ENCODE measurements around the gene CAMTA1. TPM values are rescaled to one million over a fixed set of nuclear protein-coding genes. Genes with fewer than 3 reads are reported as not detected.

CAMTA1 gene
- total and polyA plus RNA-seq, 4 donors: 78.7 to 438 (median 173) TPM

DNA sequence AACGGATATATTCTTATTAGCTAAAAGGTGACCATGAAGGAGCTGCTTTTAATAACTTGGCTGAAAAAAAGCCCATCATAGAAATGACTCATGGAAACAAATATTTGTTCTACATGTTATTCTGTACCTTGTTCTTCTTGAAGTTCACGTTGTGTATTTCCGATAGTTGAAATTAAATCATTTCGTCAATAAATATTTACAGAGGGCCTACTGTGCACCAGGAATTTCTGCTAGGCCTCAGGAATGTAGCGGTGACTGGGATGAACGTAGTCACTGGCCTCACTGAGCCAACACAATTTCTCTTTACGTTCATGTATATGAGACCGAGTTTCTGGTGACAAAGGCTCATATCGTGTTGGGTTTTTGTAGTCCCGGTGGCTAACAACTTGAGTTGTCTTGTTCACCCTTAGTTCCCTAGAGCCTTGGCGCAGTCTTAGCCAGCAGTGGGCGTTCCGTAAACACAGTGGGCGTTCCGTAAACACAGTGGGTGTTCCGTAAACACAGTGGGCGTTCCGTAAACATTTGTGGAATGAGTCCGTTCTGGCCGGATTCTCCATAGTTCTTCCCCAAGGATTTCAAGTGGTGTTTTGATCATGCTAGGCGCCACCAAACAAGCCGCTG, 932.6 kb downstream of the CAMTA1 start:
- no peak for DNase-seq
- Histone ChIP-seq H3K36me3 (ENCODE audit: control insufficient read depth in 1 of 2, insufficient read depth in 2 of 2, low read length in 1 of 2) (no peaks in the 10 kb centered on the region), H3K27me3 (ENCODE audit: control insufficient read depth in 1 of 2, insufficient read depth in 2 of 2, low read length in 1 of 2) (no peaks in the 10 kb centered on the region), H3K4me3 (ENCODE audit: low read length in 2 of 2) (no peak overlapping the region), H3K27ac (ENCODE audit: low read depth in 1 of 2, low read length in 2 of 2) (no peak overlapping the region), H3K9me3 (ENCODE audit: control insufficient read depth, low read length) (no peaks in the 10 kb centered on the region), H3K4me1 (ENCODE audit: control insufficient read depth in 1 of 2, insufficient read depth in 2 of 2, low read length in 2 of 2) (peaks cover 0 to 2% of the 10 kb centered on the region in 2 donors)
- ATAC-seq (ENCODE audit: low FRiP score): no peak
- intact Hi-C loops (cut with DNase I): no loop called here
- WGBS, 2 donors: 78 to 87% methylated on average over 22 of the region's 22 CpGs

DNA sequence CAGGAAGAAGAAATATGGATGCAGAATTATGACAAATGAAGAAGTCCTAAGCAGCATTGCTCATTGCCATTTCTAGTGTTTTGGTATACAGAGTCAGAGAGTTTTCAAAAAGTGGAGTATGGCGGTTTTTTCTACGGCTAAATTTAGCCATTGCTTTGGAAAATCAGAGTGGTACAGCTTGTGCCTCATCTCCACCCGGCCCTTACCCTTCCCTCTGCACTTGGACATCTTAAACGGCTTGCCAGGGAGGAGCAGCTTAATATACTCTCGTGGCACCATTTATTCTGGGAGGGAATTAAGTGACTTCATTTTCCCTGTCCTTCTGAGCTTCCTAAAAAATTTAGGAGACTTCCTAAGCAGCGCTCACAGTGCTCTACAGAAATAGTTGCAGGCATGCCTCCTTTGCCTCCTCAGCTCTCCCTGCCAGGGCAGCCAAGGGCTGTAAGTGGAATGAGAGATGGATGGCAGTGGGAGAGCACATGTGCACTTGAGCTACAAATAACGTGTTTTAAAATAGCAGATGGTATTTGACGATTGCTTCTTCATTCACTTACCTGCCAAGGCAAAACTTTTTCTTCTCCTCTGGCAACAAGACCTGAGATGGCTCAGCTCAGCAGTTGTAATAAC, 934.3 kb downstream of the CAMTA1 start:
- ATAC-seq (ENCODE audit: low FRiP score): no peak
- intact Hi-C loops (cut with DNase I): no loop called here
- H3K4me3 ChIP-seq (ENCODE audit: low read length in 2 of 2): no peak overlapping the region
- H3K27ac ChIP-seq (ENCODE audit: low read depth in 1 of 2, low read length in 2 of 2): no peak overlapping the region
- no peaks in the 10 kb centered on the region for H3K36me3 ChIP-seq (ENCODE audit: control insufficient read depth in 1 of 2, insufficient read depth in 2 of 2, low read length in 1 of 2)
- peaks cover 0 to 2% of the 10 kb centered on the region in 2 donors for H3K4me1 ChIP-seq (ENCODE audit: control insufficient read depth in 1 of 2, insufficient read depth in 2 of 2, low read length in 2 of 2)
- no peaks in the 10 kb centered on the region for H3K9me3 ChIP-seq (ENCODE audit: control insufficient read depth, low read length)
- WGBS, 2 donors: 18 to 19% methylated on average over 8 of the region's 8 CpGs
- H3K27me3 ChIP-seq (ENCODE audit: control insufficient read depth in 1 of 2, insufficient read depth in 2 of 2, low read length in 1 of 2): no peaks in the 10 kb centered on the region
- no peak for DNase-seq

DNA sequence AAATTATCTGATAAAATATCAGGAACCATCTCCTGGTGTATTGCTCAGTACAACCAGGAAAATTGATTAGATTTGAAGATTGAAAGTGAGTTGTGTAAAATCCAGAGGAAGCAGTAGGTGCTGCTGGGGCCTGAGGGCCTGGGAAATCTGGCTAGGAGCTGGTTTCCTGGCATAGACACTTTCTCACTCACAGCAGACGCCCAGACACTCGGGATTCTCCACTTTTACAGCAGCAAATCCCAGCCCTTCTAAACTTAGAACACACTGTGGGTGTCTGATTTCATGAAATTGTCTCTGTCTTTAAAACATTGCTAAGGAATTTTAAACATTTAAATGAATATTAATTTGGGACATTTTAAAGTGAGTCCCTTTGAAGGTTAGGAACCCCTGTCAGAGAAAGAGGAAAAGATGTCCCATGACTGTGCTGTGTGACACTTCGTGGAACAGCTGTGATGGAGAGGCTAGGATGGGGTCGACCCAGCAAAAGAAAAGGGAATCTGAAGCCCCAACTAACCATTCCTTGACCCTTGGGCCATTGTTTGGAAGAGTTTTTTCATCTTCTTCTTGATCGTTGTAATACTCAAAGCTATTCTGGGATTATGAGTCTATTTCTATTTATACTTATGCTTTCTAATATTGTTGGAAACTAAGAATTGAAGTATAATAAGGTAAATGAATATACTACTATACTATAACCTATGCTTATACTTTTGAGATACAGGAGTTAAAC, 936.9 kb downstream of the CAMTA1 start:
- DNase-seq (no peak), ATAC-seq (ENCODE audit: low FRiP score) (no peak)
- no peak overlapping the region for H3K4me3 ChIP-seq (ENCODE audit: low read length in 2 of 2)
- H3K36me3 ChIP-seq (ENCODE audit: control insufficient read depth in 1 of 2, insufficient read depth in 2 of 2, low read length in 1 of 2): no peaks in the 10 kb centered on the region
- WGBS, 2 donors: 50 to 54% methylated on average over 5 of the region's 5 CpGs
- H3K4me1 ChIP-seq (ENCODE audit: control insufficient read depth in 1 of 2, insufficient read depth in 2 of 2, low read length in 2 of 2): peaks cover 0 to 2% of the 10 kb centered on the region in 2 donors
- no peak overlapping the region for H3K27ac ChIP-seq (ENCODE audit: low read depth in 1 of 2, low read length in 2 of 2)
- intact Hi-C loops (cut with DNase I): no loop called here
- H3K9me3 ChIP-seq (ENCODE audit: control insufficient read depth, low read length): no peaks in the 10 kb centered on the region
- H3K27me3 ChIP-seq (ENCODE audit: control insufficient read depth in 1 of 2, insufficient read depth in 2 of 2, low read length in 1 of 2): no peaks in the 10 kb centered on the region

DNA sequence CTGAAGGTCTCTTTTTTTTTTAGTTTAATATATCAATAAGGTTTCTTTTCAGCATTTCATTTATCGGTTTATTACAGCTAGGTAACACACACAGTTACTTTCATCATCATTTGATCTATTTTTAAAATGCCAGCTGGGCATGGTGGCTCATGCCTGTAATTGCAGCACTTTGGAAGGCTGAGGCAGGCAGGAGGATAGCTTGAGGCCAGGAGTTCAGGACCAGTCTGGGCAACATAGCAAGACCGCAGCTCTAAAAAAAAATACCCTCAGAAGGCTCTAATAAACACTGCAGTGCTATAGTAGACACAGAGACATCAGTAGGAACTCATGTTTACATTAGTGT, 937.4 kb downstream of the CAMTA1 start:
- Histone ChIP-seq H3K4me3 (ENCODE audit: low read length in 2 of 2) (no peak overlapping the region), H3K9me3 (ENCODE audit: control insufficient read depth, low read length) (no peaks in the 10 kb centered on the region), H3K27me3 (ENCODE audit: control insufficient read depth in 1 of 2, insufficient read depth in 2 of 2, low read length in 1 of 2) (no peaks in the 10 kb centered on the region), H3K27ac (ENCODE audit: low read depth in 1 of 2, low read length in 2 of 2) (no peak overlapping the region), H3K36me3 (ENCODE audit: control insufficient read depth in 1 of 2, insufficient read depth in 2 of 2, low read length in 1 of 2) (no peaks in the 10 kb centered on the region), H3K4me1 (ENCODE audit: control insufficient read depth in 1 of 2, insufficient read depth in 2 of 2, low read length in 2 of 2) (peaks cover 0 to 2% of the 10 kb centered on the region in 2 donors)
- WGBS, 2 donors: 66 to 76% methylated on average over 2 of the region's 2 CpGs
- DNase-seq (no peak), ATAC-seq (ENCODE audit: low FRiP score) (no peak)
- intact Hi-C loops (cut with DNase I): no loop called here

DNA sequence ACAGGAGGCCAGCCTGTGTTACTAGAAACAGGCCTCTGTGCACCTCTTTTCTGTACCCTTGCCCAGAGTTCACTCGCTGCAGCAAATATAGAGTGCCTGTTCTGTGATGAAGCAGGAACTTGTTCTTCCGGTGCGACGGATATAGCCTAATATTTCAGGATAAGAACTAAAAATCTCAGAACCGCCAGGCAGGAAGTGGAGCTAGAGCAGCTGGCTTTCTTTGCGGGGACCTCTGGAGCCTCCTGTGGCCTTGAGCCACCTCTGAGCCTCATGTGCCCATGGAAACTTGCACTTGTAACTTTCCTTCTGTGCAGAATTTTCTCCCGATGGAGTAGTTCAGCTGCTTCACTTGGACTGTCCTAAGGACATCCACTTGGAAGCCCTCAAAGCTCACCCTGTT, 941.4 kb downstream of the CAMTA1 start:
- ATAC-seq (ENCODE audit: low FRiP score): no peak
- Histone ChIP-seq H3K36me3 (ENCODE audit: control insufficient read depth in 1 of 2, insufficient read depth in 2 of 2, low read length in 1 of 2) (no peaks in the 10 kb centered on the region), H3K9me3 (ENCODE audit: control insufficient read depth, low read length) (no peaks in the 10 kb centered on the region), H3K27ac (ENCODE audit: low read depth in 1 of 2, low read length in 2 of 2) (no peak overlapping the region), H3K4me3 (ENCODE audit: low read length in 2 of 2) (no peak overlapping the region), H3K27me3 (ENCODE audit: control insufficient read depth in 1 of 2, insufficient read depth in 2 of 2, low read length in 1 of 2) (no peaks in the 10 kb centered on the region), H3K4me1 (ENCODE audit: control insufficient read depth in 1 of 2, insufficient read depth in 2 of 2, low read length in 2 of 2) (no peaks in the 10 kb centered on the region)
- 21 to 22% methylated on average over 7 of the region's 7 CpGs for WGBS, 2 donors
- intact Hi-C loops (cut with DNase I): no loop called here
- no peak for DNase-seq

DNA sequence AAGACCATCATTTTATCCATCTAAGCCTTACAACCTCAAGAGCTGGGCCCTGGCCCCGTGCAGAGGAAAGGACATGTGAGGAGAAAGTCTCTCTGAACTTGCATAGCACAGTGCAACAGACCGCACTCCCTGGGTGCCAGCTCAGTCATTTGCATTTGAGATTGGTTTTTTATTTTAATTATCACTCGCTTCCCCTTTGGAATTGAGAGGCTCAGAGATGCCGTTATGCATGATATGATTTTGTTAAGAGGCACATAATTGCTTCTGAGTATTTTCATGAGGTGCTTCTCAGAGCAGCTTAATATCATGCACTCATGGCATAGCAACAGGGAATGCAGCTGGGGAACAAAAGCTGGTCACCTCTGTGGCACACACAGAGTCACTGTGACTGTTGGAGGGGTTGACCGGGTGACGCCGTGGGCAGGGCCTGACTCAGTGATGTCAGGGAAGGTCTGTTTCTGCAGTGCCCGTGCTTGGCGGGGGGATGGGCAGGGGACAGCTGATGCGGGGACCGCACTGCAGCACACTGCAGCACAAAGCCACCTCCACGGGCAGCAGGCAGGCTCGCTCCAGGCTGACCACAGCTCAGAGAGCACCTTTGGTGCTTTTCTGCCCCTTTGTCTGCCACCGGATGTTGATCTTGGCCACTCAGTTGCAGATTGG, 942.7 kb downstream of the CAMTA1 start:
- intact Hi-C loops (cut with DNase I): no loop called here
- Histone ChIP-seq H3K36me3 (ENCODE audit: control insufficient read depth in 1 of 2, insufficient read depth in 2 of 2, low read length in 1 of 2) (no peaks in the 10 kb centered on the region), H3K4me3 (ENCODE audit: low read length in 2 of 2) (no peak overlapping the region), H3K9me3 (ENCODE audit: control insufficient read depth, low read length) (no peaks in the 10 kb centered on the region), H3K27ac (ENCODE audit: low read depth in 1 of 2, low read length in 2 of 2) (no peak overlapping the region), H3K27me3 (ENCODE audit: control insufficient read depth in 1 of 2, insufficient read depth in 2 of 2, low read length in 1 of 2) (no peaks in the 10 kb centered on the region), H3K4me1 (ENCODE audit: control insufficient read depth in 1 of 2, insufficient read depth in 2 of 2, low read length in 2 of 2) (no peaks in the 10 kb centered on the region)
- no peak for ATAC-seq (ENCODE audit: low FRiP score)
- DNase-seq: no peak
- WGBS, 2 donors: 56 to 65% methylated on average over 14 of the region's 14 CpGs

DNA sequence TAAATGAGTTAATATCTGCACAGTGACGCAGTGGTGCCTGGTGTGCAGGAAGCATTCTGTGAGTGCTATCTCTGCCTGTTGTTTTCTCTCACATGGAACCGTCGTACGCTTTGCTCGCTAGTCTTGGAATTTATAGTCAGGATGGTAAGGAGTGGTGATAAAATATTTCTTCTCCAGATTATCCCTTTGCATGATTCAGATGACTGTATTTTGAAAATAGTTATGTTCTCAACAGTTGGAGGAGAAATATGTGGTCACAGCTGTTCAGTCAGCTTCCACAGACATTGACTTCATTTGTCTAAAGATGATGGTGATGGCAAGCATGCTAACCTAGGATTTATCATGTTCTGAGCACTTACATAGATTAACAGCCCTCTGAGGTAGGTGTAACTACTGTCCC, 944.5 kb downstream of the CAMTA1 start:
- no peak for ATAC-seq (ENCODE audit: low FRiP score)
- intact Hi-C loops (cut with DNase I): no loop called here
- WGBS, 2 donors: 98% methylated on average over 5 of the region's 5 CpGs

DNA sequence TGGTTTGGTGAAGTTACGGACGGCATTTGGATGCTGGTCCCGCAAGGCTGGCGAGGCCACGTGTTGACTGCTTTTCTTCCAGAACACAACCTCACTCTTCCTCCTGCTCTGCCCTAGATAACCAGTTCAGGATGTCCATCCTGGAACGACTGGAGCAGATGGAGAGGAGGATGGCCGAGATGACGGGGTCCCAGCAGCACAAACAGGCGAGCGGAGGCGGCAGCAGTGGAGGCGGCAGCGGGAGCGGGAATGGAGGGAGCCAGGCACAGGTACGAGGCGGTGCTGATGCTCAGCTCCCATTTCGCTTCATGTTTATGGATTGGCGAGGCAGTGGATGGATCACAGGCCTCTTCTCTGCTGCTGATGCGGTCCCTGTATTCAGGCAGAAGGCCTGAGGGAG, 947.1 kb downstream of the CAMTA1 start:
- 93 to 94% methylated on average over 19 of the region's 19 CpGs for WGBS, 2 donors
- no peaks in the 10 kb centered on the region for H3K27me3 ChIP-seq (ENCODE audit: control insufficient read depth in 1 of 2, insufficient read depth in 2 of 2, low read length in 1 of 2)
- no peaks in the 10 kb centered on the region for H3K36me3 ChIP-seq (ENCODE audit: control insufficient read depth in 1 of 2, insufficient read depth in 2 of 2, low read length in 1 of 2)
- intact Hi-C loops (cut with DNase I): no loop called here
- ATAC-seq (ENCODE audit: low FRiP score): no peak
- no peak overlapping the region for H3K4me3 ChIP-seq (ENCODE audit: low read length in 2 of 2)
- H3K9me3 ChIP-seq (ENCODE audit: control insufficient read depth, low read length): no peaks in the 10 kb centered on the region
- H3K4me1 ChIP-seq (ENCODE audit: control insufficient read depth in 1 of 2, insufficient read depth in 2 of 2, low read length in 2 of 2): no peaks in the 10 kb centered on the region
- DNase-seq: no peak
- no peak overlapping the region for H3K27ac ChIP-seq (ENCODE audit: low read depth in 1 of 2, low read length in 2 of 2)

More for the DNA sequence above, 944.5 kb downstream of the CAMTA1 start:
- no peak for DNase-seq
- Histone ChIP-seq H3K27me3 (ENCODE audit: control insufficient read depth in 1 of 2, insufficient read depth in 2 of 2, low read length in 1 of 2) (no peaks in the 10 kb centered on the region), H3K9me3 (ENCODE audit: control insufficient read depth, low read length) (no peaks in the 10 kb centered on the region), H3K27ac (ENCODE audit: low read depth in 1 of 2, low read length in 2 of 2) (no peak overlapping the region), H3K36me3 (ENCODE audit: control insufficient read depth in 1 of 2, insufficient read depth in 2 of 2, low read length in 1 of 2) (no peaks in the 10 kb centered on the region), H3K4me1 (ENCODE audit: control insufficient read depth in 1 of 2, insufficient read depth in 2 of 2, low read length in 2 of 2) (no peaks in the 10 kb centered on the region), H3K4me3 (ENCODE audit: low read length in 2 of 2) (no peak overlapping the region)
